Measurements from ENCODE around the gene C6. TPM values are rescaled to one million over a fixed set of nuclear protein-coding genes. Genes with fewer than 3 reads are reported as not detected.

C6 gene
- not detected in 2 replicates for total RNA-seq (2011; cell fraction: chromatin; rRNA removed; ENCODE audit: low replicate concordance)
- total RNA-seq (2011; cell fraction: nucleolus; rRNA removed) = not detected in 2 replicates
- not detected in 2 replicates for total RNA-seq (2011; cell fraction: nucleoplasm; rRNA removed)
- total RNA-seq (2014; rRNA removed) = not detected in 2 replicates
- not detected in 2 replicates for total RNA-seq (2014; rRNA removed; fragmentation: Illumina TruSeq; extraction: Trizol)
- total RNA-seq (2015; rRNA removed; fragmentation: Illumina TruSeq; extraction: Trizol) = not detected in 2 replicates
- 0.09 and 0.51 TPM in 2 replicates for total RNA-seq (2021)
- not detected in 2 replicates for polyA plus RNA-seq (2011; rRNA removed)
- polyA plus RNA-seq (2011; cell fraction: cytosol; rRNA removed) = not detected in 2 replicates
- not detected in 2 replicates for polyA plus RNA-seq (2011; cell fraction: nucleus; rRNA removed)
- polyA plus RNA-seq (2012) = not detected in 2 replicates
- not detected in 2 replicates for polyA plus RNA-seq (2014; fragmentation: Illumina TruSeq; extraction: Trizol)
- not detected for polyA plus RNA-seq (2014; fragmentation: Nextera tagmentation; extraction: Ambion mirVana)
- not detected in 2 replicates for polyA plus RNA-seq (2014; rRNA removed)
- not detected in 2 replicates for polyA minus RNA-seq (2011; rRNA and poly(A)+ RNA removed)
- polyA minus RNA-seq (2011; cell fraction: cytosol; rRNA and poly(A)+ RNA removed) = not detected in 2 replicates
- not detected in 2 replicates for polyA minus RNA-seq (2011; cell fraction: nucleus; rRNA and poly(A)+ RNA removed)
- Bru-seq, nascent RNA = percentile 0 among the genes with signal in this experiment
- percentile 2 among the genes with signal in this experiment for BruChase-seq, experiment 1, labeled RNA remaining after a 2-hour chase
- percentile 1 among the genes with signal in this experiment for BruChase-seq, experiment 2, labeled RNA remaining after a 6-hour chase
- long read RNA-seq, experiment 1 = 0 reads
- long read RNA-seq, experiment 2 = 0 reads
- long read RNA-seq, experiment 3 = 0 reads

DNA sequence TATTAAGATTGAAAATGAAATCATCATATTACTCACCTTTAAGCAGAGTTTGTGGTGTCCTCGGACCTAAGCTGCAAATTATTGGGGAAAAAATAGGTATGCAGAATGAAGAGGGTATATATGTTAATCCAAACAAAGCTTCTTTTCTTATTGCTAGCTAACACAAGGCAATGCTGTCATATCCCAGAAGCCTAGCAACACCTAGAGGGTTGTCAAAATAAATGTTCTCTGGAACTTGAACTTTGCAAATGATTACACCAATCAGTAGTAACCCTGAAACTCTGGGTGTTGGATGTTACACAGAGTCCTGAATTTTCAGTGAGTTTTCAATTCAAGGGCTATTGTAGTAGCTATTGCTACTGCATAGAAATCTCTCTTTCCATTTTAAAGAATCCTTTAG lies at the start of gene C6:
Gene C6 (minus strand): TSS at position 193 of the 400 bp plus-strand sequence. CDS start 10,302 bp downstream, outside the sequence.
- Histone ChIP-seq H3K27ac (ENCODE audit: extremely low read depth, low read depth, low read length) (no peak within 1 kb of the TSS), H2AFZ (ENCODE audit: low read depth, low read length) (no peak within 1 kb of the TSS), H3K79me2 (ENCODE audit: control insufficient read depth, insufficient read depth, low read length) (no peaks in the 10 kb centered on the region), H3K36me3 (ENCODE audit: control insufficient read depth, insufficient read depth, low read length) (no peaks in the 10 kb centered on the region), H3K4me3 (no peak within 1 kb of the TSS), H3K4me1 (replicated peaks in 1 of 2; ENCODE audit: control insufficient read depth in 2 of 2, insufficient read depth in 2 of 2, low read length in 2 of 2) (no peaks in the 10 kb centered on the region), H3K27me3 (ENCODE audit: control insufficient read depth in 2 of 2, insufficient read depth in 2 of 2, low read length in 2 of 2) (no peaks in the 10 kb centered on the region), H3K9me1 (ENCODE audit: control insufficient read depth, insufficient read depth, low read length) (no peaks in the 10 kb centered on the region), H3K9ac (ENCODE audit: insufficient read depth in 1 of 2, low read depth in 2 of 2, low read length in 2 of 2) (no peak within 1 kb of the TSS), H3K4me2 (ENCODE audit: insufficient read depth, low read length) (no peak within 1 kb of the TSS), H3K9me3 (replicated peaks; ENCODE audit: control insufficient read depth, insufficient read depth, low read depth, low read length) (no peaks in the 10 kb centered on the region), H4K20me1 (replicated peaks; ENCODE audit: control insufficient read depth, insufficient read depth, low read length) (no peaks in the 10 kb centered on the region)
- BruUV-seq (replicated peaks) = no TSS peak
- intact Hi-C loops (cut with micrococcal nuclease) = no loop called here
- TF ChIP-seq ZKSCAN1 (IDR thresholded peaks at IDR 0.05; ENCODE audit: low read depth, low read length) (no peak), ZNF695 (CRISPR knock-in tag; IDR thresholded peaks at IDR 0.05) (no peak)
- TF ChIP-seq, protein P1, sequence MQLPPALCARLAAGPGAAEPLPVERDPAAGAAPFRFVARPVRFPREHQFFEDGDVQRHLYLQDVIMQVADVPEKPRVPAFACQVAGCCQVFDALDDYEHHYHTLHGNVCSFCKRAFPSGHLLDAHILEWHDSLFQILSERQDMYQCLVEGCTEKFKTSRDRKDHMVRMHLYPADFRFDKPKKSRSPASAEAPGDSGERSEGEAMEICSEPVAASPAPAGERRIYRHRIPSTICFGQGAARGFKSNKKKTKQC (CRISPR knock-in tag; IDR thresholded peaks at IDR 0.05) = no peak
- in situ Hi-C loops (cut with MboI) = no loop called here
- CTCF ChIA-PET (ENCODE audit: low intra/inter-chr PET ratio) = no interaction called here
- ATAC-seq = no peak
- WGBS (ENCODE audit: insufficient coverage, low coverage, missing lambda C conversion rate) = 0% methylated on average over 1 of the region's 1 CpG
- no peak for DNase-seq (ENCODE audit: extremely low read depth in 1 of 4, low spot score in 3 of 4)
- POLR2A ChIA-PET = interaction anchor here (0.5 kb wide), 1 partner anchor 135 kb away, joined by 3 read pairs; no protein-coding TSS in a partner anchor
- no peak for FAIRE-seq
